Measurements from ENCODE around the gene TRA2A.

The TRA2A gene

GRCh38 chr7:23470330-23471105, 61.3 kb downstream of the TRA2A start, which contains the start of gene IGF2BP3:
TSS of gene IGF2BP3 (minus strand) at chr7:23470491. CDS start at chr7:23470110, 381 bp downstream.
- DNase-seq (ENCODE audit: low read depth in 2 of 2): no peak

- DNase-seq (ENCODE audit: low read depth in 2 of 2): no peak
Observed at GRCh38 chr7:23469961-23470250, 61.9 kb downstream of the TRA2A start.

GRCh38 chr7:23469150-23469960, 62.4 kb downstream of the TRA2A start:
- DNase-seq (ENCODE audit: low read depth in 2 of 2): no peak

- no peak for DNase-seq (ENCODE audit: low read depth in 2 of 2)
Observed at GRCh38 chr7:23468526-23469149, 63.1 kb downstream of the TRA2A start.

- DNase-seq (ENCODE audit: low read depth in 2 of 2): no peak
Observed at GRCh38 chr7:23467806-23468525, 63.8 kb downstream of the TRA2A start.

- DNase-seq (ENCODE audit: low read depth in 2 of 2): no peak
Observed at GRCh38 chr7:23467291-23467805, 64.4 kb downstream of the TRA2A start.

- DNase-seq (ENCODE audit: low read depth in 2 of 2): no peak
Observed at GRCh38 chr7:23462846-23463245, 68.9 kb downstream of the TRA2A start.

GRCh38 chr7:23458044-23458443, 73.7 kb downstream of the TRA2A start:
- no peak for DNase-seq (ENCODE audit: low read depth in 2 of 2)

- DNase-seq (ENCODE audit: low read depth in 2 of 2): no peak
Observed at GRCh38 chr7:23456093-23456492, 75.7 kb downstream of the TRA2A start.

- DNase-seq (ENCODE audit: low read depth in 2 of 2): no peak
Observed at GRCh38 chr7:23454881-23455526, 76.8 kb downstream of the TRA2A start.
